NCI-H1930 (cell line): ENCODE data around the gene TCP1.
A peak's percentile ranks its signal among the peaks of the same experiment; 100 is the strongest.
"Not testable (repeated sequence)": the region's sequence is repeated elsewhere in the genome, so short reads cannot be mapped to it uniquely, and the experiment has no call there.

ENCODE experiments used
- DNase-seq, 2 experiments: peaks; one replicate each; lab custom pipeline; 2025; lab: John Stamatoyannopoulos, UW

TCP1 gene

DNA sequence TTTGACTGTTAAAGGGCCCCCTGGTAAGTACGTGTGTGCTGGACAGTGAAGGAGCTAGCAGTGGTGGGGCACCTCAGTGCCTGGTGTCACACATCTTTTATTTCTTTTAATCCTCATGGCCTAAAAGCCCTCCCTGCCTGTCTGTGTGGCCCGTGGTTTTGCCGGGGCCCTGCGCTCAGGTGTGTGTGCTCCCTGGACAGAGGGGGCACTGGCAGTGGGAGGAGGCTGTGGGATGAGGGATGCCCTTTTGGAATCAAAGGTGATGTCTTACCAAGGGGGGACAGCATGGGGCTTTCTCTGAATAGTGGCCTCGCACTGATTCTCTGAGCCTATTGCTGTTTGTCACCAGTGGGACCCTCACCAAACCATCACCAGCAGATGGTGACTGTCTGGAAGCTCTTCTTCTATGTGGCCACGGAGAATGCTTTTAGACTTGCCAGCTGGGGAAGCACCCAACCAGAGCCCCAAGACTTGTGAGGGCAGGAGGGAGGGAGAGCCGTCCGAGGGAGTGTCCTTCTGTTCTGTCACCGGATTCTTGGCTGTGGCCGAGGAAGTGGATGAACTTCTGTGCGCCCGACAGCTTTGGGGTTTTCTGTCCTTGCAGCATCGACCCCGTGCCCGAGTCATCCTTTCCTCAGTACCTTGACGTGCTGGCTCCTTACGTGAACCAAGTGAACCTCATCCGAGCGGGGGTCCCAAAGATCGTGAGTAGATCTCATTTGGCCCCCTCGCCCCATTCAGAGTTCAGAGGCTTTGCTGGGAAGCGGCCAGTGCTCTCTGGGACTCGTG is 28.7 kb upstream of the TCP1 start:
- no peak for DNase-seq

DNA sequence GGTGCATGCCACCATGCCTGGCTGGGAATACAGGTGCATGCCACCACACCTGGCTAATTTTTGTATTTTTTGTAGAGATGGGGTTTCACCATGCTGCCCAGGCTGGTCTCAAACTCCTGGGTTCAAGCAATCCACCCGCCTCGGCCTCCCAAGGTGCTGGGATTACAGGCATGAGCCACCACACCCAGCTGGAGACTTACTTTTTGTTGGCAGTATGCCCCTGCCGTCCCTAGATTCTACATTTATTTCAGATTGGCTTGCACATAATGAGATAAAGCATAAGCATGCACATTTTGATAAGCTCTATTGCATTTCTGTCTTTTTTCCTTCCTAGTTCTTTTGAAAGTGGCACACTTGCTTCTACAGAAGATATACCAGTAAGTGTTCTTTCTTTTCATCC is 27.4 kb upstream of the TCP1 start:
- not testable (repeated sequence) for DNase-seq

DNA sequence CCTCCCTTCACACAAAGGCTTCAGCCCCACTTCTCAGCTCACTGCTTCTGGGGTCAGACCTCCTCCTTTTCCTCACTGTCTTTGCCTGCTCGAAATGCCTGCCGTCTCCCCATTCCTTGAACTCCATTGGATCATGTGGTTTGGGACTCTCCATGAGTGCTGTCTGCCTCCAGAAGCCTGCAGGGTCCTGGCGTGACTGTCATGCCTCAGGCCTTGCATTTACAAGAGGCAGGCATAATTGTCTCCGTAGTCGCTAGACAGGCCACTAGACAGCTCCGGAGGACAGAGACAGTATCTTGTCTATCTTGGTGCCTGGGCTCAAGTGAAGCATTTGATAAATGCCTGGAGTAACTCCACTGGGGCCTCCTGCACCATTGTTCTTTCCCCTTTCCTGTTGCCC is 26.0 kb upstream of the TCP1 start:
- DNase-seq = no peak

DNA sequence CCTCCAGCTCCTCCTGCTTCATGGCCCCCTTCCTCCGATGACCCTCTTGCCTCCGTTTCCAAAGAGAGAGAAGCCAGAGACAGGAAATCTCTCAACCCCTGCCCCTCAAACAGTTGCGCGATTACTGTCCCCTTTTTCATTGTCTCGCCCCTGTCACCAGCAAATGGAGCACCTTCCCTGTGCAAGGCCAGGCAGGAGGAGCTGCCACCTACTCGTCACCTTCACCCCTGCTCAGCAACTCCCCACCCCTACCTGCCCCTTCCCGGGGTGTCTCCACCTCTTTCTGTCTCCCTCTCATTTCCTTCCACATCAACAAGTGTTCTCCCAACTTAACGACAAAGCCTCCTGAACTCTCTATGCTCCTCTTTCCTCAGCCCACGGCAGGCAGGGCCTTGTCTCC is 24.4 kb upstream of the TCP1 start:
- DNase-seq = no peak

DNA sequence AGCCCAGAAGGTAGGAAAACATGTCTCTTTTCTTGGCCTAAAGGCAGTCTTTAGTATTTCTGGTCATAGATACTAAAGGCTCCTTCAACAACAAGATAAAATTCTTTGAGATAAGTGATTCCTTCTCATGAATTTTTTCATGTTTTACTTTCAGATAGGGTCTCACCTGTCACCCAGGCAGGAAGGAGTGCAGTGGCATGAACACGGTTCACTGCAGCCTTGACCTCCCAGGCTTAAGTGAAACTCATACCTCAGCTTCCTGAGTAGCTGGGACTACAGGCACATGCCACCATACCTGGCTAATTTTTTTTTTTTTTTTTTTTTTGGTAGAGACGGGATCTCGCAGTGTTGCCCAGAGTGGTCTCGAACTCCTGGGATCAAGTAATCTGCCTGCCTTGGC is 19.7 kb upstream of the TCP1 start:
- no peak for DNase-seq

DNA sequence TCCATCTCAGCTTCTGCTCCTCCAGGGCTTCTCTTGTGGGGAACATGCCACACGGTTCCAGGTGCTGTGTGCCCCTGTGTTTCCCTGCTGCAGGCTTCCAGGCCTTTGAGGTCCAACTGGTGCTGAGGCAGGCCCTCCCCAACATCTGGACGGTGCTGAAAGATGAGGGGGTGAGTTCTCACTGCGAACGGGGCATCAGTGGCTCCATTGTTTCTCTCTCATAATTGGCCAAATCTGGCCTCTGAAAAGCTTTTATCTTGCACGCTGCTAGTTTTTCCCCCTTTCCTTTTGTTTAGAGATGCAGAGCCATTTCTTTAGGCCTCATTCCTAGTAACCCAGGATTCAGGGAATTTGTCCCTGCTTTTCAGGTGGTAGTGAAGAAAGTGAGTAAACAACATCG is 19.2 kb upstream of the TCP1 start:
- DNase-seq = no peak

DNA sequence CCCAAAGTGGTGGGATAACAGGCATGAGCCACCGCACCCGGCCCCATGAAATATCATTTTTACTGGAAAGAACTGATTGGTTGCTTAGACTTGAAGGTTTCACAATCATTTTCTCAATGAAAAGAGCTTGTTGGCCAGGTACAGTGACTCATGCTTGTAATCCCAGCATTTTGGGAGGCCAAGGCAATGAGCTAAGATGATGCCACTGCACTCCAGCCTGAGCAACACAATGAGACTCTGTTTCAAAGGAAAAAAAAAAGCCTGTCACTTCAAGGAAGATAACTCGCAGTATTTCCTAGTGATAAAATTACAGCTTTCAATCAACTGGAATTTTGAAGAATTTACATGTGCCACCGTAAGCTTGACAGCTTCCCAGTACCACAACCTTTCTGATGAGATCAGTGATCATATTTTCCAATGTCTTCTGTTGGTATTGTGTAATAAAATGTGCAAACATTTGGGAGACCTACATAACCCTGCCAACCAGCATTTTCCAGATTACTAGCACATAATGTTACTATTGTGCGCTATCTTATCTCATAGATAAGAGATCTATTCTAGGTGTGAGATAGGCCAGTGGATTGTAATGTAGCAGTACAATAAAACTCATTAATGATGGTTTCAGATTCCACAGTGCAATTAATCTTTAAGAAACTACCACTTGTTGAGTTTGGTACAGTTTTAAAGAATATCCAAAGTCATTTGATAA is 17.9 kb upstream of the TCP1 start:
- no peak for DNase-seq

DNA sequence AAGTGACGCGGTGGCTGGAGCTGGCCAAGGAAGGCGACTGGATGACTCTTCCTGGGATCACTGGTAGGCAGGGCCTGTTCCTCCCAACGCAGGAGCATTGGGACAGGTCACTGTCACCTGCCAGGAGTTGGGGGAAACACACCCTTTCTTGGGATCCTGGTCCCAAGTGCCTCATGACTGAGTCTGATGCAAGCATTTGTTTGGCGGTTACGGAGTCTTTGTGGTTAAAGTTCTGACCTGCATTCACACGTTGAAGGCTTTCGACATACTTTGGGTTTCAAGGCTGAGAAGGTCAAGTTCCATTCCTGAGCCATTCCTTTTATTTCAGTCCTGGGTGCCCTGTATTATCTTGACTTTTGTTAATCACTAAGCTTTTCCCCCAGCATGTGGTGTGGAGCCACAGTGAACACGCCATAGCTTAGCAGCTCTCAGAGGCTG is 16.6 kb upstream of the TCP1 start:
- DNase-seq = no peak

DNA sequence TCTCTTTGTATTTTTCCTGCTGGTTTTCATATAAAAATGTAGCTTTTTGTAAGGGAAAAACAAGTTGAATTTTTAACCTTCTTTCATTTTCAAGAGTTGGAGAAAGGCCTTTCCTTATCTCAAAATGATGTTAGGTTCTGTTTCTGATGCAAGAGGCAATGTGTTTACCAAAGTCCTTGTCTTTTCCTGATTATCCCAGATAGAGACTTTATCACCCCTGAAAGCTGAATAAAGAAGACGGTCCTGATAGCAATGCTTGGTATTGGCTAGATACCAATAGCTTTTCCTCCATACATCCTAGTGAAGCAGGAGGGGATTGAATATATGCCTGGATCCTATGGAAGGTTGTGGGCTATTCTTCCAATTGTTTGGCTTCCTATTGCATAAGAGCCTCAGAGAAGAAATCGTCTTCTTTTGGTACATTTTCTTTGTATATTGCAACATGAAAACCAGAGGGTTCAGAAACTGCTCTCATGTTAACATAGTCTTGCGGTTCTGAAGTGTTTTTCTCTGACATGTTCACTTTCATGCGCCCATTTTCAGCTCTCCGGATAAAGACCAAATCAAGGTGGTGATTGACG is 16.1 kb upstream of the TCP1 start:
- DNase-seq = no peak

DNA sequence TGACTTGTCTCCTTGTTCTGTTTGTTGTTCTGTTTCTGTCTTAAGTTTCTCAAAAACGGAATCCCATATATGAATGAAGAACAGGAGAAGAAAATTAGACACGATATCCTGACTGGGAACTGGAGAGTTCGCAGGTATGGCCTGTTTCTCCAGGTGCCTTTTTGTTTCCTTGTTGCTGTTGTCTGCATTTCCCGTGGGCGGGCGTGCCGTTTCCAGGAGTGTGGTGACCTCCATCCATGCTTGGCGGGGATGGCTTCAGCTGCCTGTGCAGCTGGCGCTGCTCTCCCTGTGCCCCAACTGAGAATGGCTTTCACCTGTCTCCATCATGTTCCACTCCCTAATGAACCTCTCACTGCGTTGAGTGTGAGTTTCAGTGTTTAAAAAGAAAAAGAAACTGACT is 15.1 kb upstream of the TCP1 start:
- no peak for DNase-seq

DNA sequence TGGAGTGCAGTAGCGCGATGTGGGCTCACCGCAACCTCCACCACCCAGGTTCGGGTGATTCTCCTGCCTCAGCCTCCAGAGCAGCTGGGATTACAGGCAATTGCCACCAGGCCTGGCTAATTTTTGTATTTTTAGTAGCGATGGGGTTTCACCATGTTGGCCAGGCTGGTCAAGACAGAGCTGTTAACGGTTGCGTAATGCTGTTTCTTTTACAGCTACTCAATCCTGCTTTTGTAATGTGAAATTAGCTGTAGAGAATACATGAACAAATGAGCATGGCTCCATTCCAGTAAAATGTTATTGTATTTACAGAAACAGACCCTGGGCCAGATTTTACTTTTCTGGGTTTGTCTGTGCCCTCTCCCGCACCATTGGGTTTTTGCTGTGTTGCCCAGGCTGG is 12.5 kb upstream of the TCP1 start:
- no peak for DNase-seq

DNA sequence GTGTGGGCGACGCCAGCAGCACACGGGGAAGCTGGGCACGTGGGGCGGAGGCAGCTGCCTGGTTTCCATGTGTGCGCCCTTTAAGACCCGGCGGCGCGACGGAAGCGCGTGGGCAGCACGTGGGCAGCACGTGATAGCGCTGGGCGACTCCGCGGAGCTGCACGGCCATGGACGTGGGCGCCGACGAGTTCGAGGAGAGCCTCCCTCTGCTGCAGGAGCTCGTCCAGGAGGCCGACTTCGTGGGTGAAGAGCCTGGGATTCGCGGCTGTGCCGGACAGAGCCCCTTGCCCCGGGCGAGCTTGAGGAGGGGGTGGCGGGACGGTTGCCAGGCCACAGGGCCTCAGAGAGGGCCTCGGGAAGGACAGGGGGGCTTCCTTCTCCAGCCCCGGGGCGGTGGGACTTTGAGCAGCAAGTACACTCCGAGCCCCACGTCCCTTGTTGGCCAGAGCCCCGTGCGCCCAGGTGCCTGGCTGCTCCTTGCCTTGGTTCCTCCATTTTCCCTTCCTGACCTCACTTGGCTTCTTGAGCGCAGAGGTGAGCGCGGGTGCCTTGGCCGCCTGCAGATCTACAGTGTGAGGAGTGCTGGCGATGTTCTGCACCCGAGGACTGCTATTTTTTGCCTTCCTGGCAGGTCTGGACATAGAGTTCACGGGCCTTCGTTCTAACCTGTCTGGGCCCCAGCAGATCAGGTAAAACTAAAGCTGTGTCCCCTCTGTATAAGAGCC is 10.9 kb upstream of the TCP1 start, which contains the start of gene PNLDC1:
Gene PNLDC1, plus strand, starts transcription at position 136 of the 725 bp plus-strand sequence. Its CDS starts 32 bp downstream, at position 168.
- DNase-seq = no peak

DNA sequence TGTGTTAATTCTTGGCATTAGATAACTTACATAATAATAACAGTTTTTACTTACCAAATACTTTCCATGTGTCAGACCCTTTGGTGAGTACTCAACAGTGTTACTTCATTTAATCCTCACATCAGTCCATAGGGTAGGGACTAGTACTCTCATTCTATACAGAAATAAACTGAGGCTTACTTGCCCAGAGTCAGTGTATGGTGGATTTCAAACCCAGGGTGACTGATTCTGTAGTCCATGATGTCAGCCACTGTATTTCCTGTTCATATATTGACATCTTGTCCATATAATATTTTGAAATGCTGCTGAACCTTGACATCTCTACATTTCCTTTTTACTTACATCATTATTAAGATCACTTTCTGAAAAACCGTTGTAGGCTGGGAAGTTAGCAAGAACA is 8.2 kb upstream of the TCP1 start:
- DNase-seq = no peak

DNA sequence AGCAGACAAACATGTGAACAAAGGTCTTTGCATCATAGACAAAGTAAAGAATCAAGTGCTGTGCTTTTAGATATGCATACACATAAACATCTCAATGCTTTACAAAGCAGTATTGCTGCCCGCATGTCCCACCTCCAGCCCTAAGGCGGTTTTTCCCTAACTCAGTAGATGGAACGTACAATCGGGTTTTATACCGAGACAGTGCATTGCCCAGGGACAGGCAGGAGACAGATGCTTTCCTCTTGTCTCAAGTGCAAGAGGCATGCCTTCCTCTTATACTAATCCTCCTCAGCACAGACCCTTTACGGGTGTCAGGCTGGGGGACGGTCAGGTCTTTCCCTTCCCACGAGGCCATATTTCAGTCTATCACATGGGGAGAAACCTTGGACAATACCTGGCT is 5.6 kb upstream of the TCP1 start:
- DNase-seq = not testable (repeated sequence)

DNA sequence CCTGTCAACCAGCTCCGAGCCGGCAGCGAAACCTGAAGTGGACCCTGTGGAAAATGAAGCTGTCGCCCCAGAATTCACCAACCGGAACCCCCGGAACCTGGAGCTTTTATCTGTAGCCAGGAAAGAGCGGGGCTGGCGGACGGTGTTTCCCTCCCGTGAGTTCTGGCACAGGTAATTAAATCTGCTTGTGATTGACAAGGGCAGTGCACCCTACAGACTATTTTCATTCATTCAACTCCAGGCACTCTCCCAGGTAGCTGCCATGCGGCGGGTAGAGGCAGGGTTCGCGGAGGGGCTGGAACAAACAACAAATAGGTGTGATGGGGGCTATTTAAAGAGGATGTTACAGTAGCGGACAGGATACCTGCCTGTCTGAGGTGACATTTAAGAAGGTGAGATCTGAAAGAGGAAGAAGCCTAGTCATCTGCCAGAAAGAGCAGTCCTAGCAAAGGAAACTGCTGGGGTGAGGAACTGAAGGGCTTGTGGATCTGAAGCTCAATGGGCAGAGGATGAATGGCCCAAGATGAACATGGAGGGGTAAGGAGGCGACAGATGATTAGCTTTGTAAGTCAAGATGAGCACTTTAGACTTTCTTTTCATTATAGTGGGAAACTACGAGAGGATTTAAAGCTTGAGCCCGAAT is 1.7 kb upstream of the TCP1 start:
- no peak for DNase-seq

DNA sequence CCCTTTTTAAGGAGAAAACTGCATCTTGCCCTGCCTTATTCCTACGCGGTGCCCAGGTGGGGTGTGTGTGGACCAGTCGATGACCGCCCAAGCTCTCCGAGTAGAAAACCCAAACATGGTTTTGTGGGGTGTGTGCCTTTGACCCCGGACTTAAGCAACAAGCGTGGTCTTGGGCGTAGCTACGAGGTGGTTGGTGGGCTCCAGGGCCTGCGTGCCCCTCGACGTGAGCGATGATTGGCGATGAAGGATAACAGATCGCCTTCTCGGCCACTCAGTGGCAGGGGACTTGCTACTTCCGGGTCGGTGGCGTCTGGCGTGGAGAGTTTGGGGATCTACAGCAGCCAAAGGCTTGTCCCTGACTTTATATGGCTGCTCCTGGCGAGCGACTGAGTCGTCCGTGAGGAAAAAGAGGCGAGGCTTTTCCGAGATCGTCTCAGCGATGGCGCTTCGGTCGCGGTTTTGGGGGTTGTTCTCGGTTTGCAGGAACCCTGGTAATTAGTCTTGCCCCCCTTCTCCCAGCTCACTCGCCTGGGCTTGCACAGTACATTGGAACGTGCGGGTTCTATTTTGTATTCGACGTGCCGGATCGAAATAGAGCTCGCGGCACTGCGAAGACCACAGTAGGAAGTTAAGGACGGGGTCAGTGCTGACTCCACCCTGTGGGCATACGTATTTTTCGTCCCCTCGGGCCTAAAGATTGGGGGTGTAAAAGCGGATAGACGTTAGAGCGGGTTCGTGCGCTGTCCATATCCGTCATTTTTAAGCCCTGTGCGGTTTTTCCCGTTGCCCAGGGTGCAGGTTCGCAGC is 950 bp upstream of the TCP1 start, which contains the start of gene MRPL18:
Gene MRPL18, plus strand, starts transcription at position 319 of the 807 bp plus-strand sequence. Its CDS starts 121 bp downstream, at position 440.
- DNase-seq = peak; percentile 86 to 89

DNA sequence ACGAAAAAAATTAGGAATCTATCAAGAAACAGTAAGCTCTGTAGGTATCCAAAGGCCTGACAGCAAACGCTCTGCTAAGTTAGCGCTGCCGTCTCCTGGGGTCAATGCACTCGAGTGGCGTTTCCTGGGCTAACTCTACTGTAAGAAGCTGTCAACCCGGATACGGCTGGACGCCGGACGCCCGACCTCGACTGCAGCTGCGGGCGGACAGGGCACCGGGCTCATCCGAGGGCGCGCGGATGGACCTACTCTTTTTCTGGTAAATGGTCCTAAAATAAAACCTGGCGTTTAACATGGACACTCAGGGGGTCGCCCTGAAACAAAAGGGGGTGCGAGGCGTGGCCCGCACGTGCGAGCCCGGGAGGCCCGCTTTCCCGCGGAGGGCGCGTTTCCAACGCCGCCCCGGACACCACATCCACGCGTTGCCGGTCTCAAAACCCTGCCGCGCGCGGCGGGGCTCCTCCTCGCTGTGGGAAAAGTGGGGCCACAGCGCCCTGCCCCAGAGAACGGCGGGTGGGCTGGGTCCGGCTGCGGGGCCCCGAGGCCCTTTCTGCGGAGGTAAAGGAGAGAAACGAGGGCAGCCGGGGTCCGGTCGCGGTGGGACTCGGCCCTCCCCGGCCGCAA is 537 bp downstream of the TCP1 start:
- DNase-seq = no peak

DNA sequence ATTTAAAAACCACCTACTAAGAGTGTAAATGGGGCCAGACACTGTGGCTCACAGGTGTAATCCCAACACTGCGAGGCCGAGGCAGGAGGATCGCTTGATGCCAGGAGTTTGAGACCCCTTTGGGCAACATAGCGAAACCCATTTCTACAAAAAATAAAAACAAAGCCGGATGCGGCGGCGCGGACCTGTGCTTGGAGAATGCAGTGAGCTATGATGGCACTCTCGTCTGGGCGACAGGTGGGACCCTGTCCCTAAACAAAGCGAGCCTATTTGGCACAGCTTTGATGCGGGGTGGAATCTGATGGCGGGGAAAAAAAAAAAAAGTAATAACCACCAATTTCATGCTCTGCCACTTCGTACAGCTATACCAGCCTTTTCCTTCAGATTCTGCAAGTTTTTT is 1.1 kb downstream of the TCP1 start:
- no peak for DNase-seq

DNA sequence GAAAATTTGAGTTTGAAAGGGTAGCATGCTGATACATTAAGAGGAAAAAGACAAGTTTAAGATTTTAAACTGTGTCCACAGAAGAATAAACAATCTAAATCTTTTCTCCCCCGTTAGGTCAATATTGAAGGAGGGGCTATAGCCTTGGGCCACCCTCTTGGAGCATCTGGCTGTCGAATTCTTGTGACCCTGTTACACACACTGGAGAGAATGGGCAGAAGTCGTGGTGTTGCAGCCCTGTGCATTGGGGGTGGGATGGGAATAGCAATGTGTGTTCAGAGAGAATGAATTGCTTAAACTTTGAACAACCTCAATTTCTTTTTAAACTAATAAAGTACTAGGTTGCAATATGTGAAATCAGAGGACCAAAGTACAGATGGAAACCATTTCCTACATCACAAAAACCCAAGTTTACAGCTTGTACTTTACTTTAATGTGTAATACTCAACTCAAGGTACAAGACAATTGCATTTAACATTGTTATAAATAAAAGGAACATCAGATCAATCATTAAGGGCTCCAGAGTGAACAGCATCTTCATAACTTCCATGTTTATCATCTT is 10.8 kb downstream of the TCP1 start:
- DNase-seq = no peak

DNA sequence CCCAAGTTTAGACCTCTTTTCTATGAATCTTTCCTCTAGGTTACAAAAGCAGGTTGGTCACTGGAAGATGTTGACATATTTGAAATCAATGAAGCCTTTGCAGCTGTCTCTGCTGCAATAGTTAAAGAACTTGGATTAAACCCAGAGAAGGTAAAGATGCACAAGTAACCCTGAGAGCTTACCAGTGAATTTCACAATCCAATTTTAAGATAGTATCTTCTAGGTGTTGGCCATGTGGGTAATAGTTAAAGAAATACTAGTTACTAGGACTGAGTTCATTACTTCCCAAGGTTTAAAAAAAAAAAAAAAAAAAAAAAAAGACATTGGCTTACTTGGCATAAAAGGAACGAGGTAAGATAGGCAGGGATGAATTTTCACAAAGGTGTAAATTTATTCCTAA is 11.3 kb downstream of the TCP1 start:
- no peak for DNase-seq
